ENCODE results near the gene PCDH12.

PCDH12 gene

DNA sequence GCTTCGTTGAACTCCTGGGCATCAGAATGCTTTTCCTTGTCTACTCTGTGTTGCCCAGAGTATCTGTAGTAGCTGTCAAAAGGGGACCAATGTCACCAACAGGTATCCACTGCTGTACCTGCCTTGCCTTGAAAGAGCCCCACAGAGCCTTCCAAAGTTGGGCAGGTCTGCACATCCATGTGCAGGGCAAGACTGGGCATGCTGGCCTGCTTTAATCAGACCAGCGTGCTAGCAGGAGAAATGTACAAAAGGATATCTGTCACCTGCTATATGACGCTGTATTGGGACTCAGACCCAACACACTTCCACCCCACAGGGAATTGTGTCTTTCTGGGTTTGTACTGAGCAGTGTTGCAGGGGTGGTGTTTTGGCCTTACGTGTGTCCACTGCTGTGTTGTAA is 22.5 kb downstream of the PCDH12 start:
- no peak for DNase-seq (ENCODE audit: extremely low read depth, low read depth)
- TF ChIP-seq, protein P1, sequence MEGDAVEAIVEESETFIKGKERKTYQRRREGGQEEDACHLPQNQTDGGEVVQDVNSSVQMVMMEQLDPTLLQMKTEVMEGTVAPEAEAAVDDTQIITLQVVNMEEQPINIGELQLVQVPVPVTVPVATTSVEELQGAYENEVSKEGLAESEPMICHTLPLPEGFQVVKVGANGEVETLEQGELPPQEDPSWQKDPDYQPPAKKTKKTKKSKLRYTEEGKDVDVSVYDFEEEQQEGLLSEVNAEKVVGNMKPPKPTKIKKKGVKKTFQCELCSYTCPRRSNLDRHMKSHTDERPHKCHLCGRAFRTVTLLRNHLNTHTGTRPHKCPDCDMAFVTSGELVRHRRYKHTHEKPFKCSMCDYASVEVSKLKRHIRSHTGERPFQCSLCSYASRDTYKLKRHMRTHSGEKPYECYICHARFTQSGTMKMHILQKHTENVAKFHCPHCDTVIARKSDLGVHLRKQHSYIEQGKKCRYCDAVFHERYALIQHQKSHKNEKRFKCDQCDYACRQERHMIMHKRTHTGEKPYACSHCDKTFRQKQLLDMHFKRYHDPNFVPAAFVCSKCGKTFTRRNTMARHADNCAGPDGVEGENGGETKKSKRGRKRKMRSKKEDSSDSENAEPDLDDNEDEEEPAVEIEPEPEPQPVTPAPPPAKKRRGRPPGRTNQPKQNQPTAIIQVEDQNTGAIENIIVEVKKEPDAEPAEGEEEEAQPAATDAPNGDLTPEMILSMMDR (IDR thresholded peaks at IDR 0.05; ENCODE audit: low read depth, low read length), result no peak

DNA sequence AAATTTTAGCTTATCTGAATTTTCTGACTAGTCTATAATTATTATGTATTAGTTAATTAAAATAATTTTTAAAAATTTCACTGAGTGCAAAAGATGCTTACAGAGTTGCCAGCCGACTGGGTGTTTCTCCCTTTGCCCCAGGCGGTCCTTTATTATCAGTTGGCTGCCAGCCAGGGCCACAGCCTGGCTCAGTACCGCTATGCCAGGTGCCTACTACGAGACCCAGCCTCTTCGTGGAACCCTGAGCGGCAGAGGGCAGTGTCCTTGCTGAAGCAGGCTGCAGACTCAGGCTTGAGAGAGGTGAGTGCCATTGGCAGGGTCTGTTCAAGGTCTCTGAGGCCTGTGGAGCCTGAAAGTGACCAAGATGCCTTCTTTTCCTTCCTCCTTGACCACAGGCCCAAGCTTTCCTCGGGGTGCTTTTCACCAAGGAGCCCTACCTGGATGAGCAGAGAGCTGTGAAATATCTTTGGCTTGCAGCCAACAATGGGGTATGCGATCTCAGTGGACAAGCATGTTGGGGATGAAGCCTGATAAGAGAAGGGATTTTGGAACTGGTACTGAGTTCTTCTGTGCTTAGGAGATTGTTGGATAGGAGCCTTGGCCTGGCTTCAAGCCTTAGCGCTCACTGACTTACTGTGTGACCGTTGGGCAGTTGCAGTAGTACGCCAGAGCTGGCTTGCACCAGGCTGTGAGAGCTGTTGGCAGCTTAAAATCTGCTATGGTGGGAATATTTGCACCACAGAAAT is 23.7 kb downstream of the PCDH12 start:
- TF ChIP-seq, protein P1 (IDR thresholded peaks at IDR 0.05; ENCODE audit: low read depth, low read length), result no peak
- no peak for DNase-seq (ENCODE audit: extremely low read depth, low read depth)

DNA sequence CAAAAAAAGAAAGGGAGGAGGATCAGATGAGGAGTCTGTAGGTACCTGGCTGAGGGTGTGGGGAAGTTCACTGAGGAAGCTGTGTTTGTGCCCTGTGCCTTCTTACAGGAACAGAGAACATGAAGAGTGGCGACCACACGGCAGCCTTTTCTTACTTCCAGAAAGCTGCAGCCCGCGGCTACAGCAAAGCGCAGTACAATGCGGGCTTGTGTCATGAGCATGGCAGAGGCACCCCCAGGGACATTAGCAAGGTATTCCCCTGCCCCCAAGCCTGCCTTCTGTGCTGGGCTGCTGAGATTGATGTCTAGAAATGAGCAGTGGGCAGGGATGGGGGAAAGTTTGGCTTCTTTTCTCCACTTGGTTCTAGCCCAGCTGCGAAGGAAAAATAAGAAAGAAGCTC is 24.9 kb downstream of the PCDH12 start:
- TF ChIP-seq, protein P1 (IDR thresholded peaks at IDR 0.05; ENCODE audit: low read depth, low read length), result no peak
- no peak for DNase-seq (ENCODE audit: extremely low read depth, low read depth)

DNA sequence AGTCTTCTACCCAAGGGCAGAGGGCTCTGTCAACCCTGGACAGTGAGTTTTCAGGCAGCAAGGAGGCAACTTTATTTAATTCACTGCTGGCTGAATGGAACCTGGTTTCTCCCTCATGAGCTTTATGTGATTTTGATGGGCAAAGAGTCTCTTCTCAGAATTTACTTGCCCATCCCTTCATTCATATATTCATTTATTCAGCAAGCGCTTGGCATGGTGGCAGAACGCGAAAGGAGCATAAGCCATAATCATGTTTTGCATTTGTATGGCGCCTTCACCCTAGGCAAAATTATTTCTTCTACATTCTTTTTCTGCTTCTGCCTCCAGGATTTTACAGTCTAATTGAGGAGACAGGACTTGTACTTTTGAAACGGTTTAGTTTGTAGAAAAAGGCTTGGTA is 26.3 kb downstream of the PCDH12 start:
- TF ChIP-seq, protein P1 (IDR thresholded peaks at IDR 0.05; ENCODE audit: low read depth, low read length), result no peak
- DNase-seq (ENCODE audit: extremely low read depth, low read depth), result no peak

DNA sequence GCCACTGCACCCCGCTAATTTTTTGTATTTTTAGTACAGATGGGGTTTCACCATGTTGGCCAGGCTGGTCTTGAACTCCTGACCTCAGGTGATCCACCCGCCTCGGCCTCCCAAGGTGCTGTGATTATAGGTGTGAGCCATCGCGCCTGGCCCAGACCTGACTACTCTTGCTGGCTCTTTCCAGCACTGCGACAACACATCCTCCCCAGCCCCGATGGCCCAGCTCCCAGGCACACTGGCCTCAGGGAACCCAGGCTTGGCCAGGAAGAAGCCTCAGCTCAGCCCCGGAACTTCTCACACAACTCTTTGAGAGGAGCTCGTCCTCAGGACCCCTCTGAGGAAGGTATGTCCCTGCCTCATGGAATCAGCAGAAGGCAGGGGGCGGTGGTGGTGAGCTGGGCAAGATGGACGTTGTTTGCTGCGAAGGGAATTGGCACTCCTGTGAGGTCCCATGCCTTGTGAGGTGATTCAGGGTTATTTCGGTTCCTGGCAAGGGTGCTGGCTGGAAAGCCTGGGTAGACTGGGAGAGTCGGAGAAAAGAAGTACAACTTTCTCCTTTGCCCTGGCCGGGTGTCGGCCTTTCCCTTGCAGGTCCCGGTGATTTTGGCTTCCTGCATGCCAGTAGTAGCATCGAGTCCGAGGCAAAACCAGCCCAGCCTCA is 28.5 kb downstream of the PCDH12 start:
- TF ChIP-seq, protein P1 (IDR thresholded peaks at IDR 0.05; ENCODE audit: low read depth, low read length), result no peak
- DNase-seq (ENCODE audit: extremely low read depth, low read depth), result no peak

DNA sequence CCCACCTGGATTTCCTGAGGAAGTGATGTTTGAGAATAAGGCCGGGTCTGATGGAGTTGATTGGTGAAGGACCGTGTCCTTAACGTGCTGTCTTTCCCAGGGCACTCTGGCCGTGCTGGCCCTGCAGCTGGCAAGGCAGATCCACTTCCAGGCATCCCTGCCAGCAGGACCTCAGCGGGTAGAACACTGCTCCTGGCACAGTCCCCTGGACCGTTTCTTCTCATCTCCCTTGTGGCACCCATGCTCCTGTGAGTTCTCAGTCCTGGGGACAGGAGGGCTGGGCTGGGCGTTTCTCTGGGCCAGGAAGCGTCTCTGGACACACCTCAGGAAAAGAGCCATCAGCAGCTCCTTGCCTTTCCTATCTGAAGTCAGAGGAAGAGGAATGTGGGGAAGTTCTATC is 30.0 kb downstream of the PCDH12 start:
- TF ChIP-seq, protein P1 (IDR thresholded peaks at IDR 0.05; ENCODE audit: low read depth, low read length), result no peak
- DNase-seq (ENCODE audit: extremely low read depth, low read depth), result no peak

DNA sequence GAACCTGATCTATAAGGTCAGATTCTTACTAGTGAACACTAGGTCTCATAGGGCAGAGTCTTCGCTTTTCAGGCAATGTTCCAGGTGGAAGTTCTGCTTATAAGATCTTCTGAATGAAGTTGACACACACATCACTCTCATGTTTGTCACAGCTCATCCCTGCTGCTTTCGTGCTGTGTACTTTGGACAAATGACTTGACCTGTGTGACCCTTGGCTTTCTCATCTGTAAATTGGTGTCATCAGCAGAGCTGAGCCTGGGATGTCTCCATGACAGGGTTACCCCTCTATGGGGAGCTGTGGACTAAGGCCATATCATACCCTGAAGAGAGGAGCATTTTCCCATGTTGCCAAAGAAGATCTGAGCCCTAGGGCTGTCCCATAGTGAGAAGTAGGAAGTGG is 31.6 kb downstream of the PCDH12 start:
- TF ChIP-seq, protein P1 (IDR thresholded peaks at IDR 0.05; ENCODE audit: low read depth, low read length), result no peak

More for the DNA sequence above, 31.6 kb downstream of the PCDH12 start:
- no peak for DNase-seq (ENCODE audit: extremely low read depth, low read depth)

Data from AG09319 (cell line).